ENCODE measurements around the gene UFD1.

UFD1 gene, protein sequence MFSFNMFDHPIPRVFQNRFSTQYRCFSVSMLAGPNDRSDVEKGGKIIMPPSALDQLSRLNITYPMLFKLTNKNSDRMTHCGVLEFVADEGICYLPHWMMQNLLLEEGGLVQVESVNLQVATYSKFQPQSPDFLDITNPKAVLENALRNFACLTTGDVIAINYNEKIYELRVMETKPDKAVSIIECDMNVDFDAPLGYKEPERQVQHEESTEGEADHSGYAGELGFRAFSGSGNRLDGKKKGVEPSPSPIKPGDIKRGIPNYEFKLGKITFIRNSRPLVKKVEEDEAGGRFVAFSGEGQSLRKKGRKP

DNA sequence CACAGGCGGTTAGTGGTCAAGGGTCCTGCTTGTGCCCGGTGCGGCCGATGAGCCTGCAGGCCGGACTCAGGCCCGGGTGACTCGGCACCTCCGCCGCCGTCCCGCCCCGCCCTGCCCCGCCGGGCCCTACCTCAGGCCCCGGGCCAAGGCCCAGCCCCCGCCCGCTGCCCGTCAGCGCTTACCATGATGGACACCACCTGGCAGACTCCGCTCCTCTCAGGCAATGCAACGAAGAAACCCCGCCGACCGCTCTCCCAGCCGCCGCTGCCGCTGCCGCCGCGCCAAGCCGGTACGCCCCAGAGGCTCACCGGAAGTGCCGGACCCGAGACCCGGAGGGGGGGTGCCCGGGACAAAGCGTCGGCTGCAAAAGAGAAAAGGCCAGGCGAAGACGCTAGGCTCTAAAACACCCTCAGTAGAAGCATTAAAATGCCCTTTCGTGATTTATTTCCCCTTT is at the start of gene UFD1:
UFD1 (minus strand) TSS at position 293 of the 454 bp plus-strand sequence; CDS start at position 185, 108 bp downstream.
- peak; percentile 68 for DNase-seq (ENCODE audit: low read depth)

DNA sequence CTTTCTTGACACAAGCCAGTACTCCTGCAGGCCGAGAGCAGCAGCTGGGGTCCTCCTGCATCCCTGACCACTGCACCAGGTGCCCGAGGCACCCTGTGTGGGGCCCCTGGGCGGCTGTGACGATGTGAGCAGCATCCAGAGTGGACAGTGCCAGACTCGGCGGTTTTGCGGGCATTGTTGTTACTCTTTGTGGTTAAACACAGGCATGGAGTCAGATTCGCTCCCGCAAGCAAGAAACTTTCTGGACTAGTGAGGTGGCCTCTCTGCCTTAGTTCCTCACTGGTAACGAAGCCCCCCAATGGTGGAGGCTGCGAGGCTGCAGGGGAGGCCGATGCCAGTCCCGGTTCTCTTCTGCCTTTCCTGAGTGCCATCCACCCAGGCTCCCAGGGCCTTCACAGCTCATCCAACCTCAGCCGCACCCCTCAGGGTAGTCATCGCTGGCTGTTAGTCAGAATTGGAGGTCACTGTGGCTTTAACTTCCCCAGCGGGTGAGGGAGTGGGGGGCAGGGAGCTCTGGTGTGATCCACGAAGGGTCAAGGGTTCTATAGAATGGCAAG is 48.9 kb upstream of the UFD1 start:
- no peak for DNase-seq (ENCODE audit: low read depth)

GRCh38 chr22:19527321-19527721 is 48.3 kb upstream of the UFD1 start:
- no peak for DNase-seq (ENCODE audit: low read depth)

- no peak for DNase-seq (ENCODE audit: low read depth)
Observed at GRCh38 chr22:19526702-19527111, 47.7 kb upstream of the UFD1 start.

DNA sequence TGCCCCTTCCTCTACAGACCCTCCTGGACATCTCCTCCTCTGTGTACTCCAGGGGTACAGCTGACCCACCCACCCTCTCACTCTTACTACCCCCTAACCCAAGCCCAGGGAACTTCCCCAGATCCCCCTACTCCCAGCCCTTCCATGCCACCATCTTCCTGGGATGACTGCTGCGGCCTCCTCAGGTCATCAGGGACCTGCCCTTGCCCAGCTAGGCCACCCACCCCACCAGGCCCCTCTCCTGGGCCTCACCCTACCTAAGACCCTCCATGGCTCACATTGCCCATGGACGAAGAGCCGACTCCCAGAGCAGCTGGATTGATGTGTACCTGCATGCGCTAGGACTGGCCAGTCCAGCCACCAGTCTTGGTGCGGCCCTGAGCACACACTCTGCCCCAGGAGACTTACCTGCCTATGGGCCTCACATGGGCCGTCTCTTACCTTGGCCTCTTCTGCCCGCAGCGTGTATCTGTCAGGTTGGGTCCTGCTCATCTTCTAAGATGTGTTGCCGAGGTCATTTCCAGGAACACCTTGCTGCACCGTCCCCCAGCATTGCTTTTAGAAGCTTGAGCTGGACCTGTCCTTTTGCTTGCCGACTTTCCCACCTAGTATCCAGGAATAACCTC is 47.2 kb upstream of the UFD1 start:
- DNase-seq (ENCODE audit: low read depth), result no peak

GRCh38 chr22:19525666-19526065 is 46.7 kb upstream of the UFD1 start:
- DNase-seq (ENCODE audit: low read depth), result no peak

DNA sequence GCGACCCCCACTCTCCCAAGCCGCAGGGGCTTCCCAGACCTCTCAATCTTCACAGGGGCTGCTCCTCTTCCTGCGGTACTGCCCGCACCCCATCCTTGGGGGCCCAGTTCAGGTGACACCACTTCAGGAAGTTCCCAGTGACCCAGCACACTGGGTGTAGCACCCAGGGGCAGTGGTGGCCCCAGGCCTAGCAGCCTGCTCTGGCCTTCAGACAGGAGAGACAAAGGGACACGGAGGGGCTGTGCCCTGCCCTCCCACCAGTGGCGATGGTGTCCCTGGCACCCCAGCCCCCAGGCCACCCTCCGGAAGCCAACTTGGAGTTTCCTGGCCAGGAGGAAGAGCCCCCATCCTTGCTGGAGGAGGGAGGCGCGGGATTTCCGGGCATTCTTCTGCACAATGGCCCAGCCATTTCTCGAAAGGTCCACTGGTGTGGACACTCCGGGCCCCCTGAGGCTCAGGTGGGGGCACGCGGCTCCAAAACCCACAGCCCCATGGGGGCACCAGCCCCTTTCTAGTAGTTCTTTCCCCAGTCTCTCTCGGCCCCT is 46.2 kb upstream of the UFD1 start:
- no peak for DNase-seq (ENCODE audit: low read depth)

- DNase-seq (ENCODE audit: low read depth), result no peak
Observed at GRCh38 chr22:19524170-19525115, 45.5 kb upstream of the UFD1 start, which contains the start of gene CLDN5. TSS of gene CLDN5 (minus strand) at chr22:19524410. CDS start at chr22:19524255, 155 bp downstream.

GRCh38 chr22:19523240-19524169 is 44.5 kb upstream of the UFD1 start:
- DNase-seq (ENCODE audit: low read depth), result no peak

- DNase-seq (ENCODE audit: low read depth), result no peak
Observed at GRCh38 chr22:19522881-19523239, 43.9 kb upstream of the UFD1 start.

GRCh38 chr22:19522190-19522880 is 43.3 kb upstream of the UFD1 start:
- DNase-seq (ENCODE audit: low read depth), result no peak

DNA sequence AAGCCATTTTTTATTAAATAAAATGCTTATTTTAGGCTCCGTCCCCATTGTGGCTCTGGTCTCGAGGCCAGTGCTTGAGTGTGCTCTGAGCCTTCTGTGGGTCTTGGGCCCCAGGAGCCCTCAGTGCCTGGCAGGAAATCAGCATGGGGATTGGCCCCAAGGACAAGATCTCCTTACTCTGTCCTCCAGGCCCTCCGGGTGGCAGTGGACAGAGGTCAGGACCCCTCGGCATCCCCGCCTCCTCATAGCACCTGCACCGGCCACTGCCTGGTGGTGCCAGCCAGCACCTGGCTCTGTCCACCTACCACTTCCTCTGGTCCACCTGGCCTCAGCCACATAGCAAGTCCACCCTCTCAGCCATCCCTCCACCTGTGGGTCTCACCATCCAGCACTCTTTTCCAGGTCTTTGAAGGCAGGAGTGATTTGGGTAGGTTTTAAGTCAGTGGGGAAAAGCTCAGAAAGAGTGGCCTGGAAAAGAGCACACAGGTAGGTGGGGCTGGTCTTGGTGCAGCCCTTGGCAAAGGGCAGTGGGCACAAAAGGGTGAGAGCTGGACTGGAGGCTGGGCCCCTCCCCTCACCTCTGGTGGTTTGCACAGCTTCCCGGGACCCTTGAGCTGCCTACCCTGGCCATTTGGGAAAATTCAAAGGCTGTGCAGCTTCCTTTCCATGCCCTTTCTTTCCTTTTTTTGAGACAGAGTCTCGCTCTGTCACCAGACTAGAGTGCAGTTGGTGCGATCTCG is 41.7 kb upstream of the UFD1 start:
- DNase-seq (ENCODE audit: low read depth), result no peak

DNA sequence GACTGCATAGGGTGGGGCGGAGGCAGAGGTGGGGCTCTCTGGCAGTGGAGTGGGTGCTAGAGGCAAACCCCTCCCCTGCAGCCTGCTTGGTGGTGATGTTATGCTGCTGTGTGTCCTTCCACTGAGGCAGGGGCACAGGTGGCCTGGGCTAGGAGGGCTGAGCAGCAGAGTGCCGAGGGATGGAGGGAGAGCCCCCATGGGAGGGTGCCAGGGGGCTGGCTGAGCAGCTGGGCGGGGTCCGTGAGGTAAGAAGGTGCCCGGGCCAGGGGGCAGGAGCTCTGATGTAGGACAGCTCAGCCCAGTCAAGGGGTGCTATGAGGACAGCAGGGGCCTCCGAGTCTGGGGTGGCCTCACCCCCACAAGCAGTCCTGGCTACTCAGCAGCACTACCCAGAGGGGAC is 41.0 kb upstream of the UFD1 start:
- DNase-seq (ENCODE audit: low read depth), result no peak

- no peak for DNase-seq (ENCODE audit: low read depth)
Observed at GRCh38 chr22:19519041-19519926, 40.3 kb upstream of the UFD1 start.

DNA sequence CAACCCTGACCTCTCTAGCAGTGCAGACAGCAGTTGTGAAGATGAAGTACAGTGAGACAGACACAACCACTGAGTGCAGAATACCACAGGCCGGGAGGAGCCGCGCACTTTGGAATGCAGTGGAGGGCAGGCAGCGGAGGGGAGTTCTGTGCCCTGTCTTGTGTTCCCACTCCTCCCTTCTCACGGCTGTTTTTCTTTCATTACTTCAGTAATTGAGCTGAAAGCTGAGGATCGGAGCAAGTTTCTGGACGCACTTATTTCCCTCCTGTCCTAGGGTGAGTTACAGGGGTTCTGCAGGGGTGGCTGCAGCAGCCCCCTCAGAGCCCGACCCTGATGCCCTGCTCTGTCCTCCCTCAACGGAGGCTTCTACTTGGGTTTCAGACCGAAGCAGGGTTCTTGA is 39.6 kb upstream of the UFD1 start:
- no peak for DNase-seq (ENCODE audit: low read depth)

GRCh38 chr22:19517919-19518611 is 39.1 kb upstream of the UFD1 start:
- no peak for DNase-seq (ENCODE audit: low read depth)

DNA sequence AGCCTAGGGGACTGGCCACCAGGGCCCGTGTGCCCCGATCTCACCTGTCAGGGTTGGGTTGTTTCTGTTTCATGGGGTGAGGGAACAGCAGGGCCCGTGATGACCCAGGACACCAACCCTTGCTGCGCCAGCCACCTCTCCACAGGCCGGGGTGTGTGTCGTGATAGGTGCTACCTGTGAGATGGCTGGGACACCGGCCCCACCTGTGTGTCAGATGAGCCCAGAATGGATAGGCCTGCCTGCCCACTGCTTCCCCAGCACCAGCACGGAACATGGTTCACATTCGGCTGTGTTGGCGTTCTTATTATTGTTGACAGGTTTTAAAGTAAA is 38.1 kb upstream of the UFD1 start:
- no peak for DNase-seq (ENCODE audit: low read depth)
